Esophagus muscularis mucosa (tissue), 4 donors: Measurements from ENCODE around the gene NPHP1. TPM values are rescaled to one million over a fixed set of nuclear protein-coding genes. Genes with fewer than 3 reads are reported as not detected.

Experiments used
- DNase-seq: peaks from one replicate; pipeline ENCODE4 v3.0.0-alpha.2; 2017; ENCODE audit errors: extremely low spot score
- H3K27ac ChIP-seq, 4 donors: fragments of 200-600 bp; sonication (generic); replicated peaks in 1 of 4; 1 replicate in 3 of 4; 2 replicates in 1 of 4; pipeline ENCODE4 v1.5.1; 2016 to 2019; ENCODE audit warnings: mild to moderate bottlenecking in 1 of 4
- H3K27me3 ChIP-seq, 4 donors: fragments of 200-600 bp; sonication (generic); one replicate each; pipeline versions ENCODE4 v1.5.1 to v1.6.0; 2016 to 2019
- H3K36me3 ChIP-seq, 4 donors: fragments of 200-600 bp; sonication (generic); one replicate each; pipeline ENCODE4 v1.5.1; 2016 to 2019
- H3K4me1 ChIP-seq, 4 donors: fragments of 200-600 bp; sonication (generic); one replicate each; pipeline ENCODE4 v1.5.1; 2016 to 2019
- H3K4me3 ChIP-seq, 4 donors: fragments of 200-600 bp; sonication (generic); 1 replicate in 2 of 4; 2 replicates in 2 of 4; pipeline ENCODE4 v1.5.1; 2016 to 2019; ENCODE audit warnings: mild to moderate bottlenecking in 4 of 4, moderate library complexity in 1 of 4
- H3K9me3 ChIP-seq, 4 donors: fragments of 200-600 bp; sonication (generic); 1 replicate in 3 of 4; 2 replicates in 1 of 4; pipeline ENCODE4 v1.5.1; 2016 to 2019
- CTCF ChIP-seq, 3 experiments: fragments of 200-600 bp in 2 of 3; fragments of 450-650 bp in 1 of 3; sonication (generic) in 2 of 3; IDR thresholded peaks; one replicate each; pipeline ENCODE4 v1.5.1; 2017 to 2019; ENCODE audit warnings: antibody characterized with exemption in 3 of 3, mild to moderate bottlenecking in 2 of 3, moderate library complexity in 1 of 3
- EP300 ChIP-seq: sonication (generic); formaldehyde crosslinking; IDR thresholded peaks from one replicate; pipeline ENCODE4 v1.6.1; 2017; ENCODE audit warnings: antibody characterized with exemption
- POLR2A ChIP-seq: fragments of 450-650 bp; IDR thresholded peaks from one replicate; pipeline ENCODE4 v1.6.1; 2017; ENCODE audit warnings: antibody characterized with exemption, moderate library complexity, mild to moderate bottlenecking, low read depth
- POLR2AphosphoS5 ChIP-seq, 2 donors: sonication (generic); formaldehyde crosslinking; IDR thresholded peaks; one replicate each; pipeline ENCODE4 v1.6.1; 2017; ENCODE audit warnings: antibody characterized with exemption in 2 of 2
- WGBS: methylation state at CpG from one replicate; pipeline ENCODE4 v1.1.5; 2018; 5-methylcytosine and 5-hydroxymethylcytosine counted together
- intact Hi-C: fragments of 100-400 bp; cut with DNase I; formaldehyde crosslinking; loops from one replicate; pipeline ENCODE4 v1.15.1; 2023
- total RNA-seq, 4 donors: library from RNA; depleted of rRNA; stranded (reverse); fragments of >200 nt; gene quantifications; one replicate each; pipeline versions ENCODE4 v1.1.0 to v1.2.1, GENCODE V29; 2016

The NPHP1 gene
- total RNA-seq, 4 donors from 2014 or later = 6.3 to 9.7 (median 7.3) TPM

- TF ChIP-seq POLR2A (no peak), CTCF (IDR thresholded peaks at IDR 0.05) (no peak), POLR2AphosphoS5 (IDR thresholded peaks at IDR 0.05) (no peak), EP300 (no peak)
- intact Hi-C loops = no loop called here
Measured at GRCh38 chr2:110134025-110134424, 70.8 kb downstream of the NPHP1 start.

GRCh38 chr2:110131166-110131565 lies 73.6 kb downstream of the NPHP1 start:
- TF ChIP-seq CTCF (IDR thresholded peaks at IDR 0.05) = no peak
- TF ChIP-seq EP300 = no peak
- no peak for TF ChIP-seq POLR2A
- no peak for TF ChIP-seq POLR2AphosphoS5 (IDR thresholded peaks at IDR 0.05)
- H3K4me1 ChIP-seq = no peaks in the 10 kb centered on the region
- DNase-seq = no peak
- H3K27me3 ChIP-seq = no peaks in the 10 kb centered on the region
- H3K27ac ChIP-seq = no peak overlapping the region
- H3K9me3 ChIP-seq = no peaks in the 10 kb centered on the region
- WGBS = 91% methylated on average over 2 of the region's 2 CpGs
- intact Hi-C loops = no loop called here
- H3K4me3 ChIP-seq = no peak overlapping the region
- peaks cover 0 to 29% (median 5%) of the 10 kb centered on the region in 4 donors for H3K36me3 ChIP-seq

More at GRCh38 chr2:110134025-110134424, 70.8 kb downstream of the NPHP1 start:
- Histone ChIP-seq H3K36me3 (peaks cover 0 to 8% (median 2%) of the 10 kb centered on the region in 4 donors), H3K4me1 (no peaks in the 10 kb centered on the region), H3K4me3 (no peak overlapping the region), H3K27ac (no peak overlapping the region), H3K27me3 (no peaks in the 10 kb centered on the region), H3K9me3 (no peaks in the 10 kb centered on the region)
- no peak for DNase-seq

GRCh38 chr2:110130757-110131156 lies 74.1 kb downstream of the NPHP1 start:
- Histone ChIP-seq H3K27ac (no peak overlapping the region), H3K27me3 (no peaks in the 10 kb centered on the region), H3K4me1 (no peaks in the 10 kb centered on the region), H3K4me3 (no peak overlapping the region), H3K9me3 (no peaks in the 10 kb centered on the region), H3K36me3 (peaks cover 0 to 29% (median 5%) of the 10 kb centered on the region in 4 donors)
- 88% methylated on average over 2 of the region's 2 CpGs for WGBS
- DNase-seq = no peak
- TF ChIP-seq EP300 (no peak), POLR2A (no peak), POLR2AphosphoS5 (IDR thresholded peaks at IDR 0.05) (no peak), CTCF (IDR thresholded peaks at IDR 0.05) (no peak)
- intact Hi-C loops = no loop called here

DNA sequence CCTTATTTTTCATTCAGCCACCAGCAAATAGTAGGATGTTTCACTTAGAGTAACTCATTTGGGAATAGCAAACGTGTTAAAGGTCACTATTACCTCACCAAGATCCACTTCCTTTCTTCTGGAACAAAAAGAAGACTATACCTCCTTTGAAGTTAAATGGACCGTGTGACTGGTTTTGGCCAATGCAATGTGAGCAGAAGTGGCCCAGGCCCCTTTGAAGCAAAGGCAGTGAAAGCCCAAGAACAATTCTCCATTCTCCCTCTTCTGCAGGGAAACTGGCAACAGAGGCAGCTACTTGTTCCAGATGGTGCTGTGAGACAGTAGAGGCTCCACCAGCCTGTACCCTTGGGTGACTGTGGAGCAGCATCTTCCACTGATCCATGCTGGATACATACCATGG lies 77.9 kb downstream of the NPHP1 start:
- TF ChIP-seq POLR2AphosphoS5 (IDR thresholded peaks at IDR 0.05) (no peak), EP300 (no peak), POLR2A (no peak), CTCF (IDR thresholded peaks at IDR 0.05) (no peak)
- no peak for DNase-seq
- no peaks in the 10 kb centered on the region for H3K4me1 ChIP-seq
- peaks cover 0 to 38% (median 7%) of the 10 kb centered on the region in 4 donors for H3K36me3 ChIP-seq
- no peaks in the 10 kb centered on the region for H3K27me3 ChIP-seq
- intact Hi-C loops = no loop called here
- H3K27ac ChIP-seq = no peak overlapping the region
- H3K4me3 ChIP-seq = no peak overlapping the region
- WGBS = 67% methylated on average over 2 of the region's 2 CpGs
- no peaks in the 10 kb centered on the region for H3K9me3 ChIP-seq

- no peak overlapping the region for H3K27ac ChIP-seq
- H3K4me3 ChIP-seq = no peak overlapping the region
- no peaks in the 10 kb centered on the region for H3K4me1 ChIP-seq
- intact Hi-C loops = no loop called here
- peaks cover 0 to 35% (median 7%) of the 10 kb centered on the region in 4 donors for H3K36me3 ChIP-seq
- H3K27me3 ChIP-seq = no peaks in the 10 kb centered on the region
- H3K9me3 ChIP-seq = no peaks in the 10 kb centered on the region
- DNase-seq = no peak
- TF ChIP-seq EP300 = no peak
- TF ChIP-seq POLR2AphosphoS5 (IDR thresholded peaks at IDR 0.05) = no peak
- TF ChIP-seq POLR2A = no peak
- no peak for TF ChIP-seq CTCF (IDR thresholded peaks at IDR 0.05)
- 78% methylated on average over 4 of the region's 4 CpGs for WGBS
Measured at GRCh38 chr2:110126086-110126773, 78.6 kb downstream of the NPHP1 start.
